C4-2B (cell line): ENCODE measurements around the gene TAGAP.
"Not testable (repeated sequence)": the region's sequence is repeated elsewhere in the genome, so short reads cannot be mapped to it uniquely, and the experiment has no call there.

Experiments used
- H3K27ac ChIP-seq: fragments of 450-650 bp; 2 replicates; pipeline ENCODE4 v1.5.1; 2017
- CTCF ChIP-seq: fragments of 450-650 bp; conservative IDR thresholded peaks from 2 replicates; pipeline ENCODE4 v1.5.1; 2017; ENCODE audit warnings: mild to moderate bottlenecking
- ZFX ChIP-seq: fragments of 450-650 bp; IDR thresholded peaks from 2 replicates; pipeline ENCODE4 v1.6.1; 2017

TAGAP gene

DNA sequence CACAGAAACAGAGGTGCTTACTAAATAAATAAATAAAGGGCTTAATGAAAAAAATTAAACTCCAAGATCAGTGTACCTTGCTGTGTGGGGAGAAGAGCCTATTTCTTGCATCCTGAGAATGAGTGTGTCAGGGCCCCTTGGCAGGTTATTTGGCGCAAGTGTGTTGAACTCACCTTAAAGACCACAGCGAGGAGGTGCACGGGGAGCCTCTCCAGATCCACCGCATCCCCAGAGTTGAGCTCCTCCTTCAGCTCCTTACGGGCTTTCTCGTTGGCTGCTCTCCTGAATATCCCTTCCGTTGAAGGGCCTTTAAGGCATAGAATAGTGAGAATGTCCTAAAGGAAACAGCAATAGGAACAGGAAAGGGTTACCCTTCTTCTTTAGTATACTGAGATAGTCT, 3.6 kb downstream of the TAGAP start:
- TF ChIP-seq CTCF, result no peak
- TF ChIP-seq ZFX, result no peak

DNA sequence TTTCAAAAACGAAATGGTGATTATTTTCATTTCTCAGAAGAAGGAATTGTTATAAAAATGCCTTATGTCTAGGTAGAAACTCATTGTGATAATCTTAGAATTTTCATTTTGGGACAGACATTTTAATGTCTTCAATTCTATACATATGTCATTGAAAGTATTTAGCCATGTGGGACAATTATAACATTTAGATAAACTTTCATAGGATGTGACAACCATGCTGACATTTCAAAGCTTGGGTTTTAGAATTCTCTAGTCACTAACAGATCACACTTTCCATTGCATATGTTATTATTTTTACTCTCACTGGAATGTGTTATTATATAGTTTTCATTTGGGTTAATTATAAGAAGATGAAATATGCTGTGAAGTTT, 4.9 kb downstream of the TAGAP start:
- TF ChIP-seq ZFX (no peak), CTCF (no peak)
- no peak overlapping the region for H3K27ac ChIP-seq

More for the DNA sequence above, 3.6 kb downstream of the TAGAP start:
- no peak overlapping the region for H3K27ac ChIP-seq

GRCh38 chr6:159038914-159039884, 5.6 kb downstream of the TAGAP start:
- TF ChIP-seq ZFX, result no peak
- TF ChIP-seq CTCF, result no peak
- H3K27ac ChIP-seq, result no peak overlapping the region

GRCh38 chr6:159038318-159038717, 6.5 kb downstream of the TAGAP start:
- not testable (repeated sequence) for H3K27ac ChIP-seq

- TF ChIP-seq CTCF (no peak), ZFX (no peak)
- H3K27ac ChIP-seq, result no peak overlapping the region
These were observed 7.0 kb downstream of the TAGAP start for GRCh38 chr6:159037756-159038290.

DNA sequence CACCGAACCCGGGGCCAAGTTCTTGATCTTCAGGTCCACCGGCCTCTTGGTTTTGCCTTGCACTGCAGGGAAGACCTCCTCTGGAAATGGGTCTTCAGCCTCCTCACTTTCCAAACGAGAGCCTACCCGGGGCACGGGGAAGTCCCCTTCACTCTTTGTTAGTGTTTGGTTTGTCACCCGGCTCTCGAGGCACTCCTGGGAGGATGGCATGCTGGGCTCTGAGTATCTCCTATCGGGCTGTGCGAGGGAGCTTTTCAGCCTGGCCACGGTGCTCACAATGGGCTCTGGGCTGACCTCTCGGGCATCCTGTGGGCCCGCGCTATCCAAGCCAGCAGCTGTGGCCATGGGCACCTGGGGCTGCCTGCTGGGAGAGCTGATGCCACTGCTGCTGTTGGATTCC, 8.1 kb downstream of the TAGAP start:
- TF ChIP-seq ZFX (no peak), CTCF (no peak)
- no peak overlapping the region for H3K27ac ChIP-seq

DNA sequence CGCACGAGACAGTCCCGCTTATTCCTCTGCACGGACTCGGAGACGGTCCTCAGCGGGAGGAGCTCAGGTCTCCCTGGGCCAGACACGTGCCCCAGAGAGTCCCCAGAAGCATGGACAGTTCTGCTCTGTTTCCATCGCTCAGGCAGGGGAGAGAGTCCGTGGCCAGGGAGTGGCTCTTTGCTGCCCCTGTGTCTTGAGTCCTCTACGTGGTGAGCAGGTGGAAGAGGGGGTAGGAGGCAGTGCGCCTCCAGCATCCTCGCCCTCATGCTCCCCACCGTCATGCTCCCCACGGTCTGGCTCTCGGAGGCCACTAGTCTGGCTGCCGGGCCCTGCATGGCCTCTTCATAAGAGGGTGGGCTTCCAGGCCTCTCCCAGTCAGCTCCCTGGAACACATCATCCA, 8.9 kb downstream of the TAGAP start:
- no peak overlapping the region for H3K27ac ChIP-seq
- TF ChIP-seq CTCF (no peak), ZFX (no peak)
